OCI-LY7 (cell line): ENCODE measurements around the gene TJP1. TPM values are rescaled to one million over a fixed set of nuclear protein-coding genes. Genes with fewer than 3 reads are reported as not detected.

Source experiments
- BruUV-seq: library from RNA; stranded (reverse); fragments of 400-500 nt; replicated peaks from 2 replicates; lab custom pipeline; 2021; lab: Mats Ljungman, UMichigan
- CTCF ChIA-PET: fragments of 300-600 bp; sonication (Branson Sonifier 250); formaldehyde crosslinking; loops from one replicate; lab custom pipeline; 2022; ENCODE audit warnings: antibody characterized with exemption; ENCODE audit not compliant: unreplicated experiment; lab: Charles Lee
- POLR2A ChIA-PET: fragments of 300-600 bp; sonication (Branson Sonifier 250); formaldehyde crosslinking; loops from one replicate; lab custom pipeline; 2022; ENCODE audit warnings: antibody characterized with exemption; lab: Charles Lee
- DNase-seq: peaks from one replicate; pipeline ENCODE4 v3.0.0-alpha.2; 2015; ENCODE audit warnings: low spot score
- H2AFZ ChIP-seq: fragments of 200-600 bp; sonication (generic), shearing (Covaris generic); 2 replicates; pipeline ENCODE4 v1.6.1; 2014; ENCODE audit warnings: mild to moderate bottlenecking, antibody characterized with exemption, low read length, moderate library complexity
- H3K27ac ChIP-seq: fragments of 200-600 bp; sonication (generic); 2 replicates; pipeline ENCODE4 v1.5.1; 2014; ENCODE audit warnings: mixed run types, low read depth, mild to moderate bottlenecking, moderate library complexity, low read length, inconsistent platforms; ENCODE audit not compliant: poor library complexity, severe bottlenecking
- H3K36me3 ChIP-seq: fragments of 200-600 bp; sonication (generic); 2 replicates; pipeline ENCODE4 v1.6.1; 2014; ENCODE audit warnings: mild to moderate bottlenecking, antibody characterized with exemption, low read length, moderate library complexity, mixed read lengths; ENCODE audit not compliant: insufficient read depth
- H3K4me1 ChIP-seq: fragments of 200-600 bp; sonication (generic); 2 replicates; pipeline ENCODE4 v1.5.1; 2014; ENCODE audit warnings: mild to moderate bottlenecking, low read length; ENCODE audit not compliant: insufficient read depth, poor library complexity, severe bottlenecking
- H3K4me2 ChIP-seq: fragments of 200-600 bp; sonication (generic); 2 replicates; pipeline ENCODE4 v1.6.1; 2014; ENCODE audit warnings: mild to moderate bottlenecking, low read length
- H3K4me3 ChIP-seq: fragments of 200-600 bp; sonication (generic); 2 replicates; pipeline ENCODE4 v1.5.1; 2014; ENCODE audit warnings: mild to moderate bottlenecking, low read depth, low read length; ENCODE audit not compliant: poor library complexity, severe bottlenecking
- H3K79me2 ChIP-seq: fragments of 200-600 bp; sonication (generic); 2 replicates; pipeline ENCODE4 v1.6.1; 2016; ENCODE audit warnings: low read depth, mild to moderate bottlenecking, low read length, moderate library complexity, mixed read lengths; ENCODE audit not compliant: insufficient read depth
- H3K9me2 ChIP-seq: fragments of 200-600 bp; sonication (generic); 2 replicates; pipeline ENCODE4 v1.6.1; 2016; ENCODE audit warnings: mild to moderate bottlenecking, low read length, mixed read lengths; ENCODE audit not compliant: insufficient read depth
- H3K9me3 ChIP-seq: fragments of 200-600 bp; sonication (generic); 2 replicates; pipeline ENCODE4 v1.6.1; 2014; ENCODE audit warnings: mild to moderate bottlenecking, mixed run types, low read length, mixed read lengths
- H4K20me1 ChIP-seq: fragments of 200-600 bp; sonication (generic); 2 replicates; pipeline ENCODE4 v1.6.1; 2014; ENCODE audit warnings: mild to moderate bottlenecking, antibody characterized with exemption, low read length, moderate library complexity, mixed read lengths; ENCODE audit not compliant: insufficient read depth
- EZH2phosphoT487 ChIP-seq: fragments of 200-600 bp; sonication (generic); IDR thresholded peaks from 2 replicates; pipeline ENCODE4 v1.6.1; 2018; ENCODE audit warnings: low read depth, borderline replicate concordance, mild to moderate bottlenecking, mixed run types, antibody characterized with exemption, low read length, moderate library complexity, mixed read lengths
- intact Hi-C: fragments of 100-400 bp; cut with micrococcal nuclease; formaldehyde crosslinking; loops from one replicate; pipeline ENCODE4 v1.10.0; 2022; ENCODE audit not compliant: unreplicated experiment
- total RNA-seq, 2 experiments: library from RNA; depleted of rRNA in 1 of 2; stranded (reverse); fragments of >200 nt in 1 of 2; shearing (Covaris generic) in 1 of 2; gene quantifications; 2 replicates each; pipeline ENCODE4 v1.2.3, GENCODE V29; 2014 to 2022
- TF ChIP-seq, protein P1 (sequence below): fragments of 200-600 bp; sonication (generic); conservative IDR thresholded peaks from 2 replicates; pipeline ENCODE4 v1.5.1; 2014; ENCODE audit warnings: mild to moderate bottlenecking, antibody characterized with exemption, low read length, moderate library complexity, mixed read lengths

TJP1 gene
- total RNA-seq, 2 experiments from 2014 or later: 0.19 to 0.32 TPM

DNA sequence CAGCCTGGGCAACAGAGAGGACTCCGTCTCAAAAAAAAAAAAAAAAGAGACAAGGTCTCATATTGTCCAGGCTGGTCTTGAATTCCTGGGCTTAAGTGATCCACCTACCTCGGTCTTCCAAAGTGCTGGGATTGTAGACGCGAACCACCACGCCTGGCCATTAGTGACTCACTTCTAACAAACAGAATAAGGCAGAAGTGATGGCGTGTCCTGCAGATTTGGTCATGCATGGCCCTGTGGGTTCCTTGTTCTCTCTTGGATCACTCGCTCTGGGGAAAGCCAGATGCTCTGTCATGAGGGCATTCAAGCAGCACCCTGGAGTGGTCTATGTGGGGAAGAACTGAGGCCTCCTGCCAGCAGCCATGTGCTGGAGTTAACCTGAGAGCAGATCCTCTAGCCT, 27.4 kb upstream of the TJP1 start:
- POLR2A ChIA-PET: no interaction called here
- Histone ChIP-seq H3K9me3 (no peaks in the 10 kb centered on the region), H3K27ac (no peak overlapping the region), H3K4me1 (no peaks in the 10 kb centered on the region), H3K9me2 (no peaks in the 10 kb centered on the region), H3K4me3 (no peak overlapping the region), H3K4me2 (no peak overlapping the region), H3K36me3 (no peaks in the 10 kb centered on the region), H3K79me2 (no peaks in the 10 kb centered on the region), H2AFZ (no peak overlapping the region), H4K20me1 (no peaks in the 10 kb centered on the region)
- no peak for TF ChIP-seq EZH2phosphoT487
- TF ChIP-seq, protein P1, sequence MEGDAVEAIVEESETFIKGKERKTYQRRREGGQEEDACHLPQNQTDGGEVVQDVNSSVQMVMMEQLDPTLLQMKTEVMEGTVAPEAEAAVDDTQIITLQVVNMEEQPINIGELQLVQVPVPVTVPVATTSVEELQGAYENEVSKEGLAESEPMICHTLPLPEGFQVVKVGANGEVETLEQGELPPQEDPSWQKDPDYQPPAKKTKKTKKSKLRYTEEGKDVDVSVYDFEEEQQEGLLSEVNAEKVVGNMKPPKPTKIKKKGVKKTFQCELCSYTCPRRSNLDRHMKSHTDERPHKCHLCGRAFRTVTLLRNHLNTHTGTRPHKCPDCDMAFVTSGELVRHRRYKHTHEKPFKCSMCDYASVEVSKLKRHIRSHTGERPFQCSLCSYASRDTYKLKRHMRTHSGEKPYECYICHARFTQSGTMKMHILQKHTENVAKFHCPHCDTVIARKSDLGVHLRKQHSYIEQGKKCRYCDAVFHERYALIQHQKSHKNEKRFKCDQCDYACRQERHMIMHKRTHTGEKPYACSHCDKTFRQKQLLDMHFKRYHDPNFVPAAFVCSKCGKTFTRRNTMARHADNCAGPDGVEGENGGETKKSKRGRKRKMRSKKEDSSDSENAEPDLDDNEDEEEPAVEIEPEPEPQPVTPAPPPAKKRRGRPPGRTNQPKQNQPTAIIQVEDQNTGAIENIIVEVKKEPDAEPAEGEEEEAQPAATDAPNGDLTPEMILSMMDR: no peak
- no peak for DNase-seq
- no TSS peak for BruUV-seq
- intact Hi-C loops: no loop called here
- CTCF ChIA-PET: no interaction called here

DNA sequence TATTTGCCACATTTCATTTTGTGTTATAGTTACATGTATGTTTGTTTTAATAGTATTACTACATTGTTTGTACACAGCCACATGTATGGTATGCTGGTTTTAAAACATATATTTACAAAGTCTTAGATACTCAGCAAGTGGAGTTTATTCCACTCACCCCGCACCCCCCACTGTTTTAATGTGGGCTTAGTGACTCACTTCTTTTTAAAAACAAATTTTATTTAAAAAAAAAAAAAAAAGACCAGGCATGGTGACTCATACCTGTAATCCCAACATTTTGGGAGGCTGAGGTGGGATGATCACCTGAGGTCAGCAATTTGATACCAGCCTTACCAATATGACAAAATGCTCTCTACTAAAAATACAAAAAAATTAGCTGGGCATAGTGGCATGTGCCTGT, 26.9 kb upstream of the TJP1 start:
- Histone ChIP-seq H3K27ac (no peak overlapping the region), H3K36me3 (no peaks in the 10 kb centered on the region), H3K9me3 (no peaks in the 10 kb centered on the region), H4K20me1 (no peaks in the 10 kb centered on the region), H3K4me3 (no peak overlapping the region), H3K4me1 (no peaks in the 10 kb centered on the region), H3K4me2 (no peak overlapping the region), H3K9me2 (no peaks in the 10 kb centered on the region), H2AFZ (no peak overlapping the region), H3K79me2 (no peaks in the 10 kb centered on the region)
- no peak for DNase-seq
- ChIA-PET POLR2A (no interaction called here), CTCF (no interaction called here)
- no TSS peak for BruUV-seq
- TF ChIP-seq, protein P1: no peak
- no peak for TF ChIP-seq EZH2phosphoT487
- intact Hi-C loops: no loop called here

DNA sequence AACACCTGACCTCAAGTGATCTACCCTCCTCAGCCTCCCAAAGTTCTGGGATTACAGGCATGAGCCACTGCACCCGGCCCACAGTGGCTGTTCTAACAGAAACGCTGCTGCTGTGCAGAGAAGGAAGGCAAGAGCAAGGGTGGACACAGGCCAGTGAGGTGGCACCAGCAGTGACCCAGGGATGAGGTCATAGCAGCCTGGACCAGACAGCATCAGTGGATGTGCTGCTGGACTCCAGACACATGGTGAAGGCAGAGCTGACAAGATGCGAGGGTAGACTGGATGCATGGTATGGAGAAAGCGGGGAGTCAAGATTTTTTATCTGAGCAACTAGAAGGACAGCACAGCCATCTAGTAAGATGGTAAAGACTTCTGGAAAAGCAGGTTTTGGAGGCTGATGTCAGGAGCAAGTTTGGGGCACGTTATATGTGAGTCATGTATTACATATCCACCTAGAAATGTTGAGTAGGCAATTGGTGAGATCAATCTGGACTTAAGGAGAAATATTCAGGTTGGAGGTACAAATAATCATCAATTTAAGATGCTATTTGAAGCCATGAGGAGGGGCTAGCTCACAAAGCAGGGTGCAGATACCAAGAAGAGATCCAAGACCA, 22.1 kb upstream of the TJP1 start:
- H2AFZ ChIP-seq: no peak overlapping the region
- no peaks in the 10 kb centered on the region for H3K36me3 ChIP-seq
- H3K4me1 ChIP-seq: no peaks in the 10 kb centered on the region
- no peaks in the 10 kb centered on the region for H4K20me1 ChIP-seq
- no peak for DNase-seq
- TF ChIP-seq, protein P1: no peak
- no peak for TF ChIP-seq EZH2phosphoT487
- BruUV-seq: no TSS peak
- H3K79me2 ChIP-seq: no peaks in the 10 kb centered on the region
- CTCF ChIA-PET: no interaction called here
- H3K9me2 ChIP-seq: no peaks in the 10 kb centered on the region
- POLR2A ChIA-PET: no interaction called here
- no peak overlapping the region for H3K4me3 ChIP-seq
- H3K27ac ChIP-seq: no peak overlapping the region
- H3K4me2 ChIP-seq: no peak overlapping the region
- no peaks in the 10 kb centered on the region for H3K9me3 ChIP-seq
- intact Hi-C loops: no loop called here
